ENCODE data around the gene ALDH1A2. TPM values are rescaled to one million over a fixed set of nuclear protein-coding genes. Genes with fewer than 3 reads are reported as not detected.

The ALDH1A2 gene
- total RNA-seq, 1 experiment from 2014 or later, result 0.22 TPM

DNA sequence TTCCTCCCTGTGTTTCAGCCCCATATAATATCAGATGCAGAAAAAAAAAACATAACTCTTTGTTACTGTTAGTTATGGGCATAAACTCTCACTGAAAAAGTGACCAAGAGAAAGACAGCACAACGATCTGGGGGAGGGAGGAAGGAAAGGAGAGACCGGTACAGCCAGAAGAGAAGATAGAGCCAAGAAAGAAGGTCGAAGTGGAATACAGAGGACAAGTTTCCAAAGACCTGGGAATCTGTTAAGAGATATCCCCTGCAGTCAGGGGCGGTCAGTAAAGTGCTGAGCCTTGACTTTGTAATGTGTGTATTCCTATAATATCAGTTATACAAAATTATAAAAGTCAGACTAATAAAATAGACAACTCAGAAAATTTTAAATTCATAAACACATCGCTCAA is 3.3 kb downstream of the ALDH1A2 start:
- Histone ChIP-seq H2AFZ (ENCODE audit: low read length) (no peak overlapping the region), H3K27me3 (ENCODE audit: low read length) (peaks cover 21% of the 10 kb centered on the region), H3F3A (ENCODE audit: low read length, unreplicated experiment) (no peaks in the 10 kb centered on the region), H3K9me3 (ENCODE audit: low read length) (no peaks in the 10 kb centered on the region), H4K20me1 (ENCODE audit: low read length) (no peaks in the 10 kb centered on the region), H3K4me3 (ENCODE audit: low read length) (no peak overlapping the region), H3K4me2 (ENCODE audit: low read length) (no peak overlapping the region), H3K36me3 (ENCODE audit: low read depth, low read length) (no peaks in the 10 kb centered on the region), H3K79me2 (ENCODE audit: low read length) (no peaks in the 10 kb centered on the region), H3K27ac (ENCODE audit: low read length) (no peak overlapping the region), H3K9ac (ENCODE audit: low read length) (no peak overlapping the region), H3K4me1 (ENCODE audit: insufficient read depth, low read length) (peaks cover 9% of the 10 kb centered on the region), H3K9me2 (replicated peaks; ENCODE audit: low read length) (no peaks in the 10 kb centered on the region)
- no TSS peak for BruUV-seq (replicated peaks)
- ChIA-PET CTCF (no interaction called here), POLR2A (ENCODE audit: unreplicated experiment) (no interaction called here)
- TF ChIP-seq, protein P1, sequence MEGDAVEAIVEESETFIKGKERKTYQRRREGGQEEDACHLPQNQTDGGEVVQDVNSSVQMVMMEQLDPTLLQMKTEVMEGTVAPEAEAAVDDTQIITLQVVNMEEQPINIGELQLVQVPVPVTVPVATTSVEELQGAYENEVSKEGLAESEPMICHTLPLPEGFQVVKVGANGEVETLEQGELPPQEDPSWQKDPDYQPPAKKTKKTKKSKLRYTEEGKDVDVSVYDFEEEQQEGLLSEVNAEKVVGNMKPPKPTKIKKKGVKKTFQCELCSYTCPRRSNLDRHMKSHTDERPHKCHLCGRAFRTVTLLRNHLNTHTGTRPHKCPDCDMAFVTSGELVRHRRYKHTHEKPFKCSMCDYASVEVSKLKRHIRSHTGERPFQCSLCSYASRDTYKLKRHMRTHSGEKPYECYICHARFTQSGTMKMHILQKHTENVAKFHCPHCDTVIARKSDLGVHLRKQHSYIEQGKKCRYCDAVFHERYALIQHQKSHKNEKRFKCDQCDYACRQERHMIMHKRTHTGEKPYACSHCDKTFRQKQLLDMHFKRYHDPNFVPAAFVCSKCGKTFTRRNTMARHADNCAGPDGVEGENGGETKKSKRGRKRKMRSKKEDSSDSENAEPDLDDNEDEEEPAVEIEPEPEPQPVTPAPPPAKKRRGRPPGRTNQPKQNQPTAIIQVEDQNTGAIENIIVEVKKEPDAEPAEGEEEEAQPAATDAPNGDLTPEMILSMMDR (conservative IDR thresholded peaks at IDR 0.05; ENCODE audit: low read depth, low read length), result no peak
- no peak for TF ChIP-seq EZH2 (IDR thresholded peaks at IDR 0.05; ENCODE audit: low read length, unreplicated experiment)
- TF ChIP-seq EZH2phosphoT487 (IDR thresholded peaks at IDR 0.05; ENCODE audit: borderline replicate concordance, low read length), result no peak
- intact Hi-C loops (cut with micrococcal nuclease), result no loop called here
- ATAC-seq (no peak), DNase-seq (no peak)

DNA sequence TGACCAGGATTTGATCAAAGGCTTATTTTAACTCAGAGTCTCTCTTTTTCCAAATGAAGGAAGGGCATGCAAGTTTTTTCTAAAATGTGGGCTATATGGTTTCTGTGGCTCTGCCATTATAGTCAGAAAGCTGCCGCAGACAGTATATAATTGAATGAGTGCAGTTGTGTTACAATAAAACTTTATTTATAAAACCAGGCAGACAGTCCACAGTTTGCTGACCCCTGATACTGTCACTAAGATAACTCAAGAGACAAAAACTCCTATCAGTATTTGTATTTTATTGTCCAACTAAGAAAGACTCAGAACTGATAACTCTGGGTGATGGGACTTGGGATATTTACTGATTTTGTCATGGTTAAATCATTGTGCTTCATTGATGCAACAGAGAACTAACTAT is 4.9 kb downstream of the ALDH1A2 start:
- no peak for DNase-seq
- Histone ChIP-seq H3K4me3 (ENCODE audit: low read length) (no peak overlapping the region), H3K27ac (ENCODE audit: low read length) (no peak overlapping the region), H2AFZ (ENCODE audit: low read length) (no peak overlapping the region), H3K79me2 (ENCODE audit: low read length) (no peaks in the 10 kb centered on the region), H3K9me2 (replicated peaks; ENCODE audit: low read length) (no peaks in the 10 kb centered on the region), H3K9me3 (ENCODE audit: low read length) (no peaks in the 10 kb centered on the region), H3K36me3 (ENCODE audit: low read depth, low read length) (no peaks in the 10 kb centered on the region), H4K20me1 (ENCODE audit: low read length) (no peaks in the 10 kb centered on the region), H3K27me3 (ENCODE audit: low read length) (peaks cover 21% of the 10 kb centered on the region), H3K9ac (ENCODE audit: low read length) (no peak overlapping the region), H3K4me1 (ENCODE audit: insufficient read depth, low read length) (peaks cover 9% of the 10 kb centered on the region), H3K4me2 (ENCODE audit: low read length) (no peak overlapping the region), H3F3A (ENCODE audit: low read length, unreplicated experiment) (no peaks in the 10 kb centered on the region)
- ChIA-PET POLR2A (ENCODE audit: unreplicated experiment) (no interaction called here), CTCF (no interaction called here)
- intact Hi-C loops (cut with micrococcal nuclease), result no loop called here
- ATAC-seq, result no peak
- no TSS peak for BruUV-seq (replicated peaks)
- TF ChIP-seq, protein P1 (conservative IDR thresholded peaks at IDR 0.05; ENCODE audit: low read depth, low read length), result no peak
- TF ChIP-seq EZH2phosphoT487 (IDR thresholded peaks at IDR 0.05; ENCODE audit: borderline replicate concordance, low read length) (no peak), EZH2 (IDR thresholded peaks at IDR 0.05; ENCODE audit: low read length, unreplicated experiment) (no peak)

DNA sequence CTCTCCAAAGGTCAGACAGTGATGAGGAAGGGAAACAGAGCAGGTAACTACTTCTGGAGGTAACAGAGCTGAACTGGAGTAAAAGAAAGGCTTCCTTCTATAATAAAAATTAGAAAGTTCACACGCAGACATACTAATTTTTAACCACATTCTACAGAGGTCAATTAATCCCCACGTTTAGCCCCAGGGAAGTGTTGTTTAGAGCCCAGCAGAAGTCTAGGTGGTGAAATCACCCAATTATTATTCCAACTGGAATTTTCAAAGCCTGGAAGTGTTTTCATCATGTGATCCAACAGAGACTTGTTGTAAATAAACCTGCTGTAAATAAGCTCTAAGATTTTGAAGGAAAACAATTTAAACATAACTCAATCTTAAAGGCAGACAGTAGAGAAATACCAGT is 6.8 kb downstream of the ALDH1A2 start:
- Histone ChIP-seq H3K36me3 (ENCODE audit: low read depth, low read length) (no peaks in the 10 kb centered on the region), H3K4me2 (ENCODE audit: low read length) (no peak overlapping the region), H3K27ac (ENCODE audit: low read length) (no peak overlapping the region), H3K9me3 (ENCODE audit: low read length) (no peaks in the 10 kb centered on the region), H2AFZ (ENCODE audit: low read length) (no peak overlapping the region), H3K9ac (ENCODE audit: low read length) (no peak overlapping the region), H3K4me1 (ENCODE audit: insufficient read depth, low read length) (peaks cover 9% of the 10 kb centered on the region), H3K9me2 (replicated peaks; ENCODE audit: low read length) (no peaks in the 10 kb centered on the region), H3F3A (ENCODE audit: low read length, unreplicated experiment) (no peaks in the 10 kb centered on the region), H4K20me1 (ENCODE audit: low read length) (no peaks in the 10 kb centered on the region), H3K79me2 (ENCODE audit: low read length) (no peaks in the 10 kb centered on the region), H3K27me3 (ENCODE audit: low read length) (peaks cover 14% of the 10 kb centered on the region), H3K4me3 (ENCODE audit: low read length) (no peak overlapping the region)
- TF ChIP-seq EZH2phosphoT487 (IDR thresholded peaks at IDR 0.05; ENCODE audit: borderline replicate concordance, low read length), result no peak
- TF ChIP-seq EZH2 (IDR thresholded peaks at IDR 0.05; ENCODE audit: low read length, unreplicated experiment), result no peak
- TF ChIP-seq, protein P1 (conservative IDR thresholded peaks at IDR 0.05; ENCODE audit: low read depth, low read length), result no peak
- ChIA-PET CTCF (no interaction called here), POLR2A (ENCODE audit: unreplicated experiment) (no interaction called here)
- intact Hi-C loops (cut with micrococcal nuclease), result no loop called here
- no TSS peak for BruUV-seq (replicated peaks)
- no peak for DNase-seq
- no peak for ATAC-seq

Data from PC-3 (cell line).